Fibroblast of gingiva (primary cell): ENCODE results near the gene PTPRK.
A peak's percentile ranks its signal among the peaks of the same experiment; 100 is the strongest.

ENCODE experiments used
- DNase-seq: peaks from one replicate; pipeline ENCODE4 v3.0.0-alpha.2; 2011; ENCODE audit warnings: low read depth

The PTPRK gene

DNA sequence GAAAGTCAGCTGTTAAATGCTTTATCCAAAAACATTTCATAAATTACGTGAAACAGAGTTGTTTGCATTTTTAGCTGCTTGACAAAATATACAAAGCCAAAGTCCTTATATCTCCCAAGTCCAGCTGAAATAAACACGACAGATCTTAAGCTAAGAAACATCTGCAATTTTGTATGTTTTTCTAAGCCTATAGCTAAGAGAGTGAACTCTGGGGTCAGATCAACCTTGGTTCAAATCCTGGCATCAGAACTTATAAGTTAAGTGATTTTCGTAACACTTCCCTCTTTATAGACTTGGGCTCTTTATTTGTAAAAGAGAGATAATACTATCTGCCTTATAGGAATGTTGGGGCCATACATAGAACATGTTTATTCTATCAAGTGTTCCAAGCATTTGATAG lies 176.7 kb downstream of the PTPRK start:
- no peak for DNase-seq

DNA sequence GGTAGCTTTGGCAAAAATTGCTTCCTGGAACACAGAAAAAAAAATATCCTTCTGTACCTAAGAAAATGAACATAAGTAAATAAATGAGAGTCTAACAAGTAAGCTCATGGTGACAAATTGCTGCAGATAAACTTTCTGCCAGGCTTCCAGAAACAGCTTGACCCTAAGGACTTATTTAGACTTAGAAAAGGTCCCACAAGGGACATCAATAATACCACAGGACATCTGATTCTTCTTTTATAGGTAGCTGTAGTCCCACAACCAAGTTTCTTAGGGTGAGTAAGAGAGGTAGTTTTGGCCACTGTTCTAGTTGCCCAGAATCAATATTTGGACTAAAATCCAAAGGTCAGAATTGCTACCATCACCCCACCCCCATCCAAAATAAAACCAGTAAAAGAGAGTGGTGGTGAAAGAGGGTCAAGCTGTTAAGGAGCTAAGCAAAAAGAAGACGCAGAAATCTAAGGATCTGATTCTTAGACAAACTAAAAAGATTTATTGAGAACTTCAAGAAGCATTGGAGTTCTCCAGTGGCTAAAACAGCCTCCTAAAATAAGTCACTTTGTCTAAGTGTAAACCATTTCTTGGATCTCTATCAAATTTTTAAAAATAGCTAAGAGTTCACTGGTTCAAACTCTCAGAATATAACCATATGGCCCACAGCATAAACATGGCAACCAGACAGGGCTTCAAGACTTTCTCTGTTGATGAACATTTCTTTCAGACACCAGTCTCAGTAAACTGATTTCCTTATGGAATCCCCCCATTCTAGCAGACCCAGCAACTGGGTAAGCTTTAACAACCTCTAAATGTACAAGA lies 180.6 kb downstream of the PTPRK start:
- peak; percentile 29 for DNase-seq

GRCh38 chr6:128337619-128338018 lies 182.8 kb downstream of the PTPRK start:
- no peak for DNase-seq

DNA sequence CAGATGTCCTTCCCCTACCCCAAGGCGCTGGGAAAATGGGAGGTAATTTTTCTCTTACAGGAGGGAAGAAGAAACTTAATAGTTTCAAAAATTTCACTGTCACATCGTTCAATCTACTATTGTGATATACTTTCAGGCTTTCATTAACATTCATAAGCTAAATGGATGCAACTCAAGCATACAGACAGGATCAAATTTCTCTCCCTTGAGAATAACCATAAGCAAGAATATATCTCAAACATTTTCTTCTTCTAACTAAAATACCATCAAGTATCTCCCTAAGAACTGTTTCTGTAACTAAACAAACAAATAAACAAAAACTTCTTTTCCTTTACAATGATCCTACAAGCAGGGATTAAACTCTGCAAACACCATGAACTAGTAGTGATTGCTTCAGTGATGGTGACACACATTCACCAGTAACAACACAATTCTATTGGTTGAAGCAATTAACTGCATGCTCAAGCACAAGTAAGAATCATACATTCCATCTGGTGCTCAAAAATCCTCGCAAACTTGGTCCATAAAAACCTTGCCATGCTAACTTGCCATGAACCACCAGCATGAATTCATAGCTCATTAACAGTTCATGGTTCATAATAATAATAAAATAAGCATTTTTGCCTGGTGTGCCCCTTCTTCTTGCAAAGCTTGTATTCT lies 183.8 kb downstream of the PTPRK start:
- peak; percentile 81 for DNase-seq

GRCh38 chr6:128335963-128336362 lies 184.4 kb downstream of the PTPRK start:
- DNase-seq: peak; percentile 82

- DNase-seq: no peak
Measured at GRCh38 chr6:128333581-128334223, 186.7 kb downstream of the PTPRK start.

- peak; percentile 18 for DNase-seq
Measured at GRCh38 chr6:128327890-128328289, 192.5 kb downstream of the PTPRK start.

- DNase-seq: no peak
Measured at GRCh38 chr6:128323011-128323410, 197.4 kb downstream of the PTPRK start.

DNA sequence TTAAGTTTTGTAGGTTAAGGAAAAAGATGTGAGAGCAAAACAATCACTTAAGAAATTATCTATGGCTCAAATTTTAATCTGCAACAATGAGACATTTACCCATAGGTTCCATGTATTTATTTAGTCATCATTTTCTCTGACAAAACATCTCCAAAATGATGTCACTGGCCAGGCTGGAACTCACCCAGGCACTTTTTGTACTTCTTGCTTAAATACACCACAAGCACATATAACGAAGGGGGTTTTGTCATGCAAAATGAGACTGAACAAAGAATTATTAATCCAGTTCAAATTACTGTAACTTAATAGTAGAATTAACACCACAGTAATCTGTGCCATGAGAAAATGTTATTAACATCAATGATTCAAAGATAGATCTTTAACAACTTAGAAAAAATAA lies 200.5 kb downstream of the PTPRK start:
- peak; percentile 16 for DNase-seq

DNA sequence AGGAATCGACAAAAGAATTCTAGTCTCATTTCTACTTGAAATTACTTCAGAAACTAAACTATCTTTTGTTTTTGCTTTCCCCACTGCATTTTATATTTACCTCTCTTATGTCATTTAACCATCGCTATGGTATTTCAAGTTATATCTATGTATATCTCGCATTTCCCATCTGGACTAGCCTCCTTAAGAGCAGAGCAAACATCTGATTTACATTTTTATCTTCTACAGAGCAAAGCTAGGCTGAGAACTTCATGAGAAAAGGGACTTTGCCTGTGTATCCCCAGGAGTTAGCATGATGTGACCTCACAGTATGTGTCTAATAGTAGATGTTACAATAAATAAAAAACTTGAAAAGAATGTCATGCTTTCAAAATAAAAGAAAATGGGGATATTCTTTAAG lies 201.2 kb downstream of the PTPRK start:
- DNase-seq: no peak

- no peak for DNase-seq
Measured at GRCh38 chr6:128316258-128316929, 204.0 kb downstream of the PTPRK start.

DNA sequence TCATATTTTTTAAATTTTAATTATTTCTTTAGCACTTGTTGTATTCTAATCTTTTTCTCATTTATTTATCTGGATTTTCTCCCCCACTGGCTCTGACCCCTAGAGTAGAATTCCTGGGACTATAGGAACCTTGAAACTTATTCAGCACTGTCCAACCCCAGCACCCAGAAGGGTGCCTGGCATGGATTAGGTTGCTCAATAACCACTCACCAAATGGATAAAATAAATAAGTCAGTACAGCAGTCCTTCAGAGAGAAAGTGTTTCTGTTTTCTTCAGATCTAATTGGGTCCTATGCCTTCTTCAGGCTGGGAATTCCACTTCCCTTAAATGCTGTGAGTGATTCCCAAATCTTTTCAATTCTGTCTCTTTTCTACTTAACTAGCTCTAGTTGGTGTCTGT lies 206.2 kb downstream of the PTPRK start:
- no peak for DNase-seq

DNA sequence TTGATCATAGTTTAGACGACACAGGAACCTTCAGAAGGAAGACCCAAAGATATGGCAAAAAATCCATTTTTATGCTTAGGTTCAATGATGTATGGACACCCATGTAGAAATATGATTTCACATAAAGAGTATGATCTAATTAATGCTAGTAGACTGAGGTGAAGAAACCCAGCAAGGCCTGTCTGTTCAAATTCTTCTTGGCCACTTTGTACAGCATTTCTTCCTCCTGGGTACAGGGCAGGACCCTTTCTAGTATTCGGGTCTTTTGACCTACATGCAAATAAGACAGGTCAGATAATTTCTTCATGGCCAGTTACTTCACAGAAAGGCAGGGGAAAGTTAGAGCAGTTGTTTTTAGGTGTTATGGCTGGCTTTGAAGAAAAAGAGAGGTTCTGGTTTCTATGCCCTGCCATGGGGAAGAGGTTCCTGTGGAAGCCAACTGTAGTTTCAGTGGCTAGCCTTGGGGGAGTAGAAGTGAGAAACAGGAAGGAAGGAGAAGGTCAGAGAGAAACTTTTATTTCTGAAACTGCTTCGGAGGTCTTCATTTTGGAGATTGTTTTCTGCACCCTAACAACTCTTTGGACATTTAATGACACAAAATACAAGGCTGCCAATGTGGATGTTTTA lies 208.3 kb downstream of the PTPRK start:
- no peak for DNase-seq

GRCh38 chr6:128310451-128310850 lies 209.9 kb downstream of the PTPRK start:
- no peak for DNase-seq

GRCh38 chr6:128307671-128308070 lies 212.7 kb downstream of the PTPRK start:
- no peak for DNase-seq

- DNase-seq: peak; percentile 12
Measured at GRCh38 chr6:128305976-128306375, 214.4 kb downstream of the PTPRK start.

GRCh38 chr6:128305228-128305627 lies 215.2 kb downstream of the PTPRK start:
- DNase-seq: no peak

- DNase-seq: peak; percentile 53
Measured at GRCh38 chr6:128303870-128304269, 216.5 kb downstream of the PTPRK start.

- no peak for DNase-seq
Measured at GRCh38 chr6:128302942-128303341, 217.5 kb downstream of the PTPRK start.

- DNase-seq: no peak
Measured at GRCh38 chr6:128295670-128296069, 224.7 kb downstream of the PTPRK start.

GRCh38 chr6:128290221-128290620 lies 230.2 kb downstream of the PTPRK start:
- DNase-seq: no peak

- peak; percentile 8 for DNase-seq
Measured at GRCh38 chr6:128284128-128284527, 236.3 kb downstream of the PTPRK start.
